Upper lobe of right lung (tissue), 1 donor: ENCODE measurements around the gene CBX3. TPM values are rescaled to one million over a fixed set of nuclear protein-coding genes. Genes with fewer than 3 reads are reported as not detected.
A peak's percentile ranks its signal among the peaks of the same experiment; 100 is the strongest.
"Not testable (repeated sequence)": the region's sequence is repeated elsewhere in the genome, so short reads cannot be mapped to it uniquely, and the experiment has no call there.

Source experiments
- ATAC-seq: fragments of 200-7000 bp; cut with Tn5 transposase; one replicate; pipeline ENCODE4 v1.9.1; 2020; ENCODE audit warnings: mild to moderate bottlenecking, moderate library complexity
- DNase-seq: peaks from one replicate; pipeline ENCODE4 v3.0.0-alpha.2; 2020
- H3K27ac ChIP-seq: fragments of 200-600 bp; one replicate; pipeline ENCODE4 v1.8.0; 2022
- H3K27me3 ChIP-seq: fragments of 200-600 bp; one replicate; pipeline ENCODE4 v1.8.0; 2022; ENCODE audit warnings: mild to moderate bottlenecking
- H3K36me3 ChIP-seq: fragments of 200-600 bp; one replicate; pipeline ENCODE4 v1.8.0; 2022
- H3K4me1 ChIP-seq: fragments of 200-600 bp; one replicate; pipeline ENCODE4 v1.8.0; 2022
- H3K4me3 ChIP-seq: fragments of 200-600 bp; one replicate; pipeline ENCODE4 v1.8.0; 2022; ENCODE audit warnings: mild to moderate bottlenecking
- H3K9me3 ChIP-seq: fragments of 200-600 bp; one replicate; pipeline ENCODE4 v1.8.0; 2022
- CTCF ChIP-seq: fragments of 200-600 bp; IDR thresholded peaks from one replicate; pipeline ENCODE4 v1.8.0; 2022; ENCODE audit warnings: antibody characterized with exemption
- intact Hi-C: fragments of 100-400 bp; cut with DNase I; formaldehyde crosslinking; loops from one replicate; pipeline ENCODE4 v1.11.0; 2022
- total RNA-seq: library from RNA; stranded (reverse); fragmentation: NEBNext Ultra II Directional; extraction: Animal tissue kit (Norgen Biotek cat#: 25700); gene quantifications from one replicate; pipeline ENCODE4 v1.2.1, GENCODE V29; 2021
- donor health status: DM: no; HTN: yes; CAD: no; lungs with severe emphysema.

CBX3 gene
- total RNA-seq, 1 donor from 2014 or later: 83.8 TPM

GRCh38 chr7:26169271-26169670 is 32.3 kb upstream of the CBX3 start:
- Histone ChIP-seq H3K27ac (no peak overlapping the region), H3K9me3 (no peaks in the 10 kb centered on the region), H3K36me3 (peaks cover 4% of the 10 kb centered on the region), H3K4me1 (no peaks in the 10 kb centered on the region), H3K4me3 (no peak overlapping the region), H3K27me3 (no peaks in the 10 kb centered on the region)
- DNase-seq (no peak), ATAC-seq (no peak)
- intact Hi-C loops: no loop called here
- no peak for TF ChIP-seq CTCF

- no peak for TF ChIP-seq CTCF
- peaks cover 4% of the 10 kb centered on the region for H3K36me3 ChIP-seq
- DNase-seq: no peak
- no peaks in the 10 kb centered on the region for H3K4me1 ChIP-seq
- intact Hi-C loops: no loop called here
- no peaks in the 10 kb centered on the region for H3K9me3 ChIP-seq
- ATAC-seq: peak; percentile 61
- H3K27me3 ChIP-seq: no peaks in the 10 kb centered on the region
- H3K4me3 ChIP-seq: no peak overlapping the region
- H3K27ac ChIP-seq: no peak overlapping the region
Measured at GRCh38 chr7:26170663-26171062, 30.9 kb upstream of the CBX3 start.

- no peaks in the 10 kb centered on the region for H3K27me3 ChIP-seq
- H3K4me3 ChIP-seq: no peak overlapping the region
- H3K27ac ChIP-seq: no peak overlapping the region
- intact Hi-C loops: no loop called here
- TF ChIP-seq CTCF: no peak
- peaks cover 4% of the 10 kb centered on the region for H3K36me3 ChIP-seq
- no peaks in the 10 kb centered on the region for H3K9me3 ChIP-seq
- DNase-seq: no peak
- no peak for ATAC-seq
- no peaks in the 10 kb centered on the region for H3K4me1 ChIP-seq
Measured at GRCh38 chr7:26171601-26172000, 29.9 kb upstream of the CBX3 start.

GRCh38 chr7:26172048-26172447 is 29.5 kb upstream of the CBX3 start:
- H3K27me3 ChIP-seq: no peaks in the 10 kb centered on the region
- TF ChIP-seq CTCF: no peak
- no peak overlapping the region for H3K27ac ChIP-seq
- H3K9me3 ChIP-seq: no peaks in the 10 kb centered on the region
- H3K36me3 ChIP-seq: peaks cover 4% of the 10 kb centered on the region
- H3K4me3 ChIP-seq: no peak overlapping the region
- no peak for ATAC-seq
- DNase-seq: no peak
- intact Hi-C loops: no loop called here
- no peaks in the 10 kb centered on the region for H3K4me1 ChIP-seq

- H3K4me1 ChIP-seq, ATAC-seq, intact Hi-C loops, H3K4me3 ChIP-seq, DNase-seq, H3K36me3 ChIP-seq, H3K27ac ChIP-seq, H3K9me3 ChIP-seq, H3K27me3 ChIP-seq: not testable (repeated sequence)
Measured at GRCh38 chr7:26175903-26176302, 25.6 kb upstream of the CBX3 start.

- H3K27me3 ChIP-seq, H3K4me3 ChIP-seq, DNase-seq, ATAC-seq, H3K4me1 ChIP-seq, H3K9me3 ChIP-seq, H3K36me3 ChIP-seq, H3K27ac ChIP-seq, intact Hi-C loops: not testable (repeated sequence)
Measured at GRCh38 chr7:26176696-26177095, 24.8 kb upstream of the CBX3 start.

- ATAC-seq, intact Hi-C loops, H3K36me3 ChIP-seq, H3K27me3 ChIP-seq, H3K4me3 ChIP-seq, H3K27ac ChIP-seq, DNase-seq, H3K9me3 ChIP-seq, H3K4me1 ChIP-seq: not testable (repeated sequence)
Measured at GRCh38 chr7:26177269-26177668, 24.3 kb upstream of the CBX3 start.
